Stimulated activated CD4-positive, alpha-beta T cell treated with anti-CD3 and anti-CD28 coated beads, Interleukin-15, amount 100 ng/mL, for 1 hour (primary cell): ENCODE data around the gene AUH.
A peak's percentile ranks its signal among the peaks of the same experiment; 100 is the strongest.
"Not testable (repeated sequence)": the region's sequence is repeated elsewhere in the genome, so short reads cannot be mapped to it uniquely, and the experiment has no call there.

ENCODE experiments used
- DNase-seq, 2 donors: peaks; one replicate each; pipeline ENCODE4 v3.0.0-alpha.2; 2020; ENCODE audit warnings: low read depth in 1 of 2, low spot score in 1 of 2

The AUH gene

DNA sequence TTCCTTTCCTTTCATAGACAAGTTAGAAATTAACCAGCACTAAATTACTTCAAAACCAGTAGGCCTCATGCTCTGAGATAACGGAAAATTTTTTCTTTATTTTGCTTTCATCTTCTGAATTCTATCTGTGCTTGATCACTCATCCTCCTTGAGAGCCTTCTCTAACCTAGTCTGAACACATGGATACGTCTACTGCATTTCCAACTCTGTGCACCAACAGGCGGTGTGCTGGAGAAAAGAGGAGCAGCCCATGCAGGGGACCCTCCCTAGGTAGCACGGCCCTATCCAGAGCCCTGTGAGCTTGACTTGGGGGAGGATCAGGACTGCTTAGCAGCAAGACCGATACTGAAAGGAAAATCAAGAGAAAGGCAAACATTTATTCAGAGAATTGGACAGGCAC, 149.8 kb downstream of the AUH start:
- DNase-seq: no peak

DNA sequence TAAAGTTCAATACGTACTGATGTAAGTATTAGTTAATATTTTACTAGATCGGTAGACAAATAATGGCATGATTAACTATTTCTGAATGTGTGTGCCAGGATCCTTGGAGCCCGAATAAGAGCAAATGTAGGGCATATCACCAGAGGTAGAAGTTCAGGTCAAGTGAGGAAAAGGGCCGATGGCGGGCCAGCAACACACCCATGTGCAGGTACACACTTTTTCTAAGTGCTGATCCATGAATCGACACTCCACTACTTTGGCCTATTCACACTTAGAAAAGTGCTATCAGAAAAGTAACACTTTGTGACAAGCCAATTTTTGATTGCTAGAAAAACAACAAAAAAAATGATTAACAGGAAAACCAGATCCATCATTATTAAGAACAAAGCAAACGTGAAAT, 150.3 kb downstream of the AUH start:
- DNase-seq: no peak

DNA sequence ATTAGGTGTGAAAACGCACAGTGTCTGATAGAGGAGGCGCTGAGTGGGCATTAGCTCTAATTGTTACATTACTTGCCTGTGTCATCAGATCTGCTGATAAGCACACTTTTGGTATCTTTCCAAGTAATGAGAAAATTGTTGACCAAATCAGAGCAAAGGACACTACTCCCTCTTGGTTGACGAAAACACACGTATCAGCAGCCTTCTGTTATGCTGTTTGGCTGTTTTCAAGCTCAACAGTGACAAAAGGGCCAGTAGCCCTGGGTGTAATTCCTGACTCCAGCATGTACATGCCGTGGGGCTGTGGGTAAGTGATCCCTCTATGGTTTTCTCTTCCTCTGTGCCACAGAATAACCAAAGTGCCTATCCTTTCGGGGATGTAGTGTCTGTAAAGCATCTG, 151.4 kb downstream of the AUH start:
- DNase-seq: no peak

DNA sequence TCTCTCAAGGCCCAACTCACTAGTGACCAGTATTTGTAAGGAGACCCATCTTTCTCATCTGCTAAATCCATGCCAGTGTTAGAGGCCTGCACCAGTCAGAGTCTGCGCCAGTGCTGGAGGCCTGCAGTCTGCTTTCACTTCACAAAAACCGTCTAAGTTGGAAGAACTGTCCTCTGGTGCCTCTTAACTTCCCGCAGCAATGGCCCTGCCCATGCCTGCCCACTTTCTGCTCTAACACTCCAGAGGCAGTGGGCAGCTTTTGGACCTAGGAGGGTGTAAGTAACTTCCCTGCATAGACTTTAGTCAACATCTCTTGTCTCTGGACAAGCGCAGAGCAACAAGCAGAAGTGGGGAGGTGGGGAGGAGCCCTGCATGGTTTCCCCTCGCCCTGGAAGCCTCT, 152.9 kb downstream of the AUH start:
- no peak for DNase-seq

DNA sequence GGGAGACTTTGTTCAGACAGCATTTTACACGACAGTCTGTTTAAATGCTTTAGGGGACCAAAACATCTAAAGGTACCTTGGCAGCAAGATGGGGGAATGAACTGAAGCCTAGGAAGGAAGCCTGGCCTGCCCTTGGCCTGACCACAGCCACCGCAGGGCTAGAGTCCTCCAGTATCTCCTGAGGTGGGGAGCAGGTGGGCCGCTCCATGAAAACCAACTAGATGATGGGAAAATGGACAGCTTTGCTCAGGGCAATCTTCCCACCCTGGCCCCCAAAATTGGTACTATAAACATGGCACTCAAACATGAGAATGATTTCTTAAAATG, 153.3 kb downstream of the AUH start:
- DNase-seq: no peak

DNA sequence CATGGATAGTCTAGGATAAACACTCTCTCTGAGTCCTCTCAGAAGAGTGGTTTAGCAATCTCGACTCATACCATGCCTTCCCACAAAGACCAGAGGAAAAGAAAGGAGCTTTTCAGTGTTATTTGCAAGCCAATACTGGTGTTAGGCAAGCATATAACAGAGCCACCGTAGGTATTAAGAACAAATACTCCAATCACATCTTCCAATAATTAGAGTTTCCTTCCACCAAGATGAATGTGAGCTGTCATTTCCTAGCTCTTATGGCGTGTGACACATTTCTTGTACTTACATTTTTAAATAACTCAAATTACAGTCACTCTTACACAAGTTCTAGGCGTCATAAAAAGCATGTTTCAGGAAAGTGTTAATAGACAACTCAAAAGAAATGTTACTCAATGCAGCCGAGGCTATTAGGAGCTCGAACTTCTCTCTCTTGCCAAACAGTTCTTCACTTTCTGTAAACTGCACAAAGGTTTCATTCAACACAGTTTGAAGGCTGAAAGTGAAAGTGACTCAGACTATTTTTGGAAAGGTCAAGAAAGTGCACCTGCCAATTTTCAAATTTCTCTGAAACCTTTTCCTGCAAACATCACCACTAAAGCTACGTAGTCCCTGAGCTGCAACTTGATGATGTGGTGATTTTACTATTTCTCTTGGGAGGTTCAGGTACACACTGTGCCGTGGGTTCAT, 153.8 kb downstream of the AUH start:
- no peak for DNase-seq

DNA sequence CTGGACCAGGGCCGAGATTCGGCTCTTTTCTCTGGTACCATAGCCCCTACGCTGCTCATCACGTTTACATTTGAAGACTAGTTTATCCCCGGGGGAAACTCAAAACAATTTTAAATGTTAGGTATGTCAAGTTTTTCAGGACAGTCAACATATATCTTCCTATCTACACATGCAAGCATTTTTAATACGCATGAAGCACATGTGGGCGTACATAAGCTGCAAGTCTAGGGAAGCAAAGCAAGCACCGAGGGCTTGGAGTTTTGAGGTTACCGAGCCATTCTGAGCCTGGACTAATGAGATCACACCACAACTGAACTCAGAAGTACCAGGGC, 154.4 kb downstream of the AUH start:
- DNase-seq: no peak

DNA sequence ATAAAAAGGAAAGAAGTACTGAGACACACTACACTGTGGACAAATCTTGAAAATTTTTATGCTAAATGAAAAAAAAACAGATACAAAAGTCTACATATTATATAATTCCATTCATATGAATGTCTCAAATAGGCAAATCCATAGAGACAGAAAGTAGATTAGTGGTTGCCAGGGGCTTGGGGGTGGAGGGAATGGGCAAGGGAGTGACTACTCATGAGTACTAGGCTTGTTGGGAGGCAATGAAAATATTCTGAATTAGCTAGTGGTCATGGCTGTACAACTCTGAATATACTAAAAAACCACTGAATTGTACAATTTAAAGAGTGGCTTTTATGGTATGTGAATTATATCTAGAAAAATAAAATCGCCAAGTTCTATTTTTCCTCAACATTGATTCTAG, 154.9 kb downstream of the AUH start:
- DNase-seq: no peak

DNA sequence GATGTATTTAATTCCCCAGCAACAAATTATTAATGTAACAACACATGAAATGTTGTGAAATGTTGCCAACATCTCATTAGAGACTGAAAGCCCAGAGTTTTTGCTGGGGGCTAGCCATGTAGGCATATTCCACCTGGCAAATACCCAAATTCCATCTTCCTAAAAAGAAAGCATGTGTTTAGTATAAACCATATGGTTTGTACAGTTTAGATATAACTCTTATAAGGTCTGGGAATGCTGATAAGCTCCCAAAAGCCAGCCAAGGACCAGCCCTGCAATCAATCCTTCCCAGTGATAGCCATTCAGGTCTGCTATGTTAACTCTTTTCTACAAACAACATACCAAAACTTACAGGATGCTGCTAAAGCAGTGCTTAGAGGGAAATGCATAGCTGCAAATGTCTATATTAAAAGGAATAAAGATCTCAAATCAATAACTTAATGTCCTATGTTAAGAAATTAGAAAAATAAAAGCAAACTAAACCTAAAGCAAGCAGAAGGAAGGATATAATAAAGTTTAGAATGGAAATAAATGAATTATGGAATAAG, 158.9 kb downstream of the AUH start:
- DNase-seq: no peak

DNA sequence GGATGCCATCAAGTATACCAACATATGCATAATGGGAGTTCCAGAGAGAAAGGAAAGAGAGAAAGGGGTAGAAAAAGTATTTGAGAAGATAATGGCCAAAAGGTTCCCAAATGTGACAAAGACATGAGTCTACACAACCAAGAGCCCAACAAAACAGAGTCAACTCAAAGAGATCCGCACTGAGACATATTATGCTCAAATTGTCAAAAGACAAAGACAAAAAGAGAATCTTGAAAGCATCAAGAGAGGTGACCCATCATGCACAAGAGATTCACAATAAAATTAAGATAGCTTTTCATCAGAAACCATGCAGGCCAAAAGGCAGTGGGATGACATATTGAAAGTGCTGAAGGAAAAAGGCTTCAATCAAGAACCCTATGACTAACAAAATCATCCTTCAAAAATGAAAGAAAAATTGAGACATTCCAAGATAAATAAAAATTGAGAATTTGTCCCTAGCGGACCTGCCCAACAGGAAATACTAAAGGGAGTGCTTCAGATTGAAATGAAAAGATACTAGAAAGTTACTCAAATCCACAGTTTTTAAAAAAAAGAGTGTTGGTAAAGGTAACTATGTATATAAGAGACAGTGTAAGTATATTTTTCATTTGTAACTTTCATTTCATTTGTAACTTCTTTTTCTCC, 160.9 kb downstream of the AUH start:
- no peak for DNase-seq

DNA sequence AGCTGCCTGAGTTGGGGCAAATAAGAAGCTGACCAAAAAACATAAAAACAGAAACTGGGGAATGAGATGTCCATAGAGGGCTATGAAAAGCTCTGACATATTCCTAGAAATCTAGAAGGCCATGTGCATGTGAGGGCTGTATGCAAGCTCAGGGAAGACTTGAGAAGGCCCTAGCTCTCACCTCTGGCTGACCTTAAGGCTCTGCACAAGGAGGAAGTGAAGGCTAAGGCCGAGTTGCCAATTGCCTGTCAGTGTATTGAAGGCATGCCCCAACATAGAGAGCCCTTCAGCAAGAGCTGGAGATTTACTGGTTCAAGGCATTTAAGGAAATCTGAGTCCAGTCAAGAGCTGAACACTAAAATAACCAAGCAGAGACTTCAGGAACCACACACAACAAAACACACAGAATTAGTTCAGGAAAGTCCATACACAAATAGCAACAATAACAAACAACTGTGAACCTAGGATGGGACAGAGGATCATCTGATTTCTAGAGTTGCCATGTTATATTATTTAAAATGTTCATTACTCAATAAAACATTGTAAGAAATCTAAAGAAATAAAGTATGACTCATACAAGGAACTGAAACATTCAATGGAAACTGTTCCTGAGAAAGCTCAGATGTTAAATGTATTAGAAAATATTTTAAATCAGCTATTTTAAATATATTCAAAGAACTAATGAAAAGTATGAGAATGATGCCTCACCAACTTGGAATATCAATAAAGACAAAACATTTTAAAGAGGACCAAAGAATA, 161.8 kb downstream of the AUH start:
- DNase-seq: no peak

DNA sequence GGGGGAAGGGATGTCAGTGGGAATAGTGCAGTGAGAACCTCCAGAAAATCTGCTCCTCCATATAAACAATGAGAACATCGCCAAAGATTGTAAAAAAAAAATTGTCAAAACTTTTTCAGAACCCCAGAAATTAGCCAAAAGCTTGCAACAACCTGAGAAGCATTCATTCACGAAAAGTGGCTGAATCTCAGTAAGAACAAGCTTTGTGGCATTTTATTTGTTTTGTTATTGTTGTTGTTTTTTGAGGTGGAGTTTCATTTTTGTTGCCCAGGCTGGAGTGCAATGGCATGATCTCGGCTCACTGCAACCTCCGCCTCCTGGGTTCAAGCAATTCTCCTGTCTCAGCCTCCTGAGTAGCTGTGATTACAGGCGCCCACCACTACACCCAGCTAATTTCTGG, 162.8 kb downstream of the AUH start:
- not testable (repeated sequence) for DNase-seq

DNA sequence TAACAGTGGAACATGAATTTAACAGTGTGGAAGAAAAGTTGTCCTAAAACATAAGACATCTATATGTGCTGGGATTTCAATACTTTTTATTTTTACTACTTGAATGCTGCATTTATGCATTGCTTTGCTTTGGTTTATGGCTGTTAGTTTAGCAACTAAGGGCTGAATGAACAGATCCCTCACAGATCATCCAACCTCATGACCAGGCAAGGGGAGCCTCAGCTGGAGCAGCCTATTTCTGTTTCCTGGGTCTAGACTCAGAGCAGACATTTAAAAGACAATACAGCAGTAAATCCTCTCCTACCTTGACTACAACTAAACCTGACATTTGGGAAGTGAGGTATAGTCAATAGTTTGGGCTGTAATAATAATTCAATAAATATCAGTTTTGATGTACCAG, 163.3 kb downstream of the AUH start:
- DNase-seq: no peak

DNA sequence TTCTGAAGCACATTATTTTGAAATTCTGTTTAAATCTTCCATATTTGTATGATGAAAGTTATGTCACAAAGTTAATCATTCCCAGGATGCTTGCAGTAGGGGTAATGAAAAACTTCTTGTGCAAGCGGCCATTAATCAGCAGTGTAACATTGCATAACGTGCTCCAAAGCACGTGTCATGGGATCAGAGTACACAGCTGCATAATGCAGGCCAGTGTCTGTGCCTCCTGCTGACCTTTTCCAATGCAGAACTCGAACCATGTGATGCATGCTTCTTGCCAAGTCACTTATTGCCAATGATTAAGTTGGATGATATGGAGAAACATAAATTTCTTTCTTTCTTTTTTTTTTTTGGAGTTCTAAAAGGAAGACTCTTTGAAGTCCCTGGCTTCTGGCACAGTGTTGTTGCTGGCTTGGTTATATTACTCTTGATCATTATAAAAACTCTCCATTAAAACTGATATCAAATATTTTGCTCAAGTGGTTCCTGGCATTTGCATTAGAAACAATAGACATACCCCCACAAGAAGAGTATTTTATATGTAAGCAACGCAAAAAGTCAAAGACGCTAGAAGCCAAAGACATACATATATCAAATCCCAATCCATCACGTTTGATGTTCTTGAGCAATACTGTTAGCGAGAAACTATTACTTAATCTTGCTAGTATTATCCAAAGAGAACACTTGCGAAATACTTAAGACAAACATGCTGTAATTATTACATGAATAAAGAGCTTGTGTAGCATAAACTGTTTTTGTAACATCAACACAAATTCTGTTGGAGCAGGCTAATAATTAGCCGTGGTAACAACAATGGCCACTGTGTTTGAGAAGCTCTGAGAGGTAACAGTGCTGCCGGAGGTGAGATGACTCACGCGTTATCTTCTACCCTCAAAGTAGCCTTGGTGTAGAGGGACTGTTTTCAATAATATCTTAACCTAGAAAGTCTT, 164.2 kb downstream of the AUH start:
- DNase-seq: no peak

DNA sequence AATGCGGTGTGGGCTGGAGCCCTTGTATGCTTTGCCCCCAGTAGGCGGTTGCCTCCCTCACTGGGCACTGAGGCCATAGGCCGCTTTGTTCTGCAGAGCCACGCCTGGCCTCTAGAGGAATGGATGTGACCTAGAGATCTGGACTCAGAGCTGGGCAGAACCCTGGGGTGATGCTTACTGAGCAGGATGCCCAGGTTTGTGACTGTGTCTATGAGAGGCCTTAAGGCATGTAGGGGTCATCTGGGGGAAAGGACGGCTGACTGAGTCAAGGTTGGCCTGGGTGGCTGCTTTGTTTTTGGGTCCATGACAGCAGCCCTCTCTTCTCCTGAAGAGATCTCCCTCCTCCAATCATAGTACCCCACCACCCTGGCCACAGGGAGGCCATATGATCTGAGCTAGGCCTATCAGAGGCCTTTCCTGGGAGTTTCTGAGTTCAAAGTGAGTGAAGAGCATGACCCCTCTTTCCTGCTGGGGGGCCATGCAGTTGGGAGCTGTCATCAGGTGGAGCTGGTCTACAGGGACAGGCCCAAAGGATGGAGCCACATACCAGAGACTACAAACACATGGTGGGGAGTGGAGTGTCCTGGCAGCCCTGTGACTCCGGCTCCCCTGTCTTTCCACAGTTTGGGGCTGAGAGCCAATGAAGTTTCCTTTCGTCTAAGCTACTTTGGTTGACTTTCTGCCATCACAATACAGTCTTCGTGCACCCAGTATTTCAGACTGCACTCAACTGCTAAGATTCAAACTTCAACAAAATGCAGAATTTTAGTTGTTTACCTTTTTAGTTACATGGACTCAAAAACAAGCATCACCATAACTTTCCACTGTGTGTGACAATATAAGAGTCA, 165.4 kb downstream of the AUH start:
- DNase-seq: no peak

DNA sequence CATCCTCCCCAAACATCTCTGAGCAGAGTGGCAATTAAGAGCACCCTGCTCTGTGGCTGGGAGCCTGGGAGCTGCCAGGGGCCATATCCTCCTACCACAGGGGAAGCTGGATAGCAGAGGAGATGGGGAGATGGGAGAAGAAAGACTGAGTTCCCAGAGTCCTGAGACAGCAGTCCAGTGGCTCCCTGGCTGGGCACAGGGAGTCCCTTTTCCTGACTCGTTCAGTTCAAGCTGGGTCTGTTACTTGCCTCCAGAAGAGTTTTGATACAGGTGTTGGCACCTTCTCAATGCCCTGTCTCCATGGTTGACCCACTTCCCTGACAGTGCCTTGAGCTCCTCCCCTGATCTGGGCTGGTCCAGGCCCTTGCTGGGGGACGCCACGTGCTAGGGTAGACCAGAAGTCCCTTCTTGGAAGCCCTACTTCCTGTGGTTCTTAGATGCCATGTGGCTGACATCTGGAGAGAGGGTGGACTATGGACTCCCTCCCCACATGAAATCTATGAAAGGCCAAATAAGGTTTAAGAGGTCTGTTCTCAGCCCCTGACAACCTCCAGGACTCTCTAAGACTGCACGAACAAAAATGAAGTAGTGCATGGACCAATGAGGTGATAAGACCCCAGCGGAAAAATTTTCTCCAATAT, 166.2 kb downstream of the AUH start:
- DNase-seq: no peak

DNA sequence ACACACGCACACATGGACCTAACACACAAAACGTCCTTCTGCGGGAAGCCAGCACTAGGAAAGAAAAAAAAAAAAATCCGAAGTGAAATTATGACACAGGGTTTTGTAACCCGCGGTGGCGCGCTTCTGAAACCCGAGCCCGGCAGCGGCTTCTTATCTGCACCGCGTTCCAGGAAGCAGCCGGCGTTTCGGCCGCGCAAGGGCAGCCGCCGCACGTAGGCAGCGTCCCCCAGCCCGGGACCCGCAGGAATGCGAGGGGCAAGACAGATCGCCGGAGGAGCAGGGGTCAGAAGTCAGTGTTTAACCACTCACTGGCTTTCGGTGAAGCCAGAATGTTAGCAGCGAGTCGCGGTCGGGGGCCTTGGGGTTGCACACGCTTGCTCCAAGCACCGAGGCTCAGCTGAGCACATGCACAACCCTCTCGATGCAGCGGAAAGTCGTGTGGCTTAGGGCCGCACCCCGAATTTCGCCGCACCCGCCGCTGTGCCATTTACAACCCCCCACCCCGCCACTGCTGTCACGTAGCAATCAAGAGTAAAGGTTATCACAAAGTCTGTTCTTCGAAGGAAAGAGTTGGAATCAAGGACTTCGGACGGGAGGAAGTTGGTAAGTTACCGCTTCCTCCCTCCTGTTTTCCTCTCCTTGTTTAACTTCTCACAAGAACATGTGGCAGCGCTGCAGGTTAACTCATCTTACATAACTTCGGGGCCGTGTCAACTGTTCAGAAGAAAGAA, 167.9 kb downstream of the AUH start:
- DNase-seq: peak; percentile 13 to 63

DNA sequence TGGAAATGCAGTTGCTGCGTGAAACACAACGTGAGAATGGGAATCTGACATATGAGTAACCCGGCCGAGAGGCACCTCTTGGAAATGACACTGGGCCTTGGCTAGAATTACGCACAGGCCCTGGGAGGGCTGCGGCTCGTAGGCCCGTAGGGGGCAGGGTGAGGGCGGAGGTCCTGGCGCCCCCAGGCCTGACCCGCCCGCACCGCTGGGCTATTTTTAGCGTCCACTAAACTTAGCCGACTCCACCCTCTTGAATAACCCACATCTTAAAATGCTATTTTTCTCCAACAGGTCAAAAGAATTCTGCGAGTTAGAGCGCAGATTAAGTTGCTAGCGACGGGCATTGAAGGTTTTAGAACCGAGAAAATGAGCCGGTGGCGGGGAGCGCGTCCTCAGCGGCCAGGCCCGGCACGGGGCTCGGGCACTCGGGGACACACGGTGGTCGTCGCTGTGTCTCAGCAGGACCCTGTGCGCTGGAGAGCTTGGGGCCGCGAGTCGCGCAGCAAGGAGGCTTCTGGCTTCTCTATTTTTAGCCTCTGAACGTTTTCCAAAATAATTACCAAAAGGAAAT, 168.5 kb downstream of the AUH start:
- DNase-seq: peak; percentile 28 to 48
